HepG2 (cell line): Measurements from ENCODE around the gene ARHGEF1. TPM values are rescaled to one million over a fixed set of nuclear protein-coding genes. Genes with fewer than 3 reads are reported as not detected.
A peak's percentile ranks its signal among the peaks of the same experiment; 100 is the strongest.

Experiments used
- BRD4 ChIP-seq: sonication (generic); formaldehyde crosslinking; IDR thresholded peaks from 2 replicates; pipeline ENCODE4 v1.4.0; 2020; ENCODE audit warnings: missing genetic modification reagents
- ELF1 ChIP-seq: sonication (generic); formaldehyde crosslinking; IDR thresholded peaks from 2 replicates; pipeline ENCODE4 v1.4.0; 2020; ENCODE audit warnings: missing genetic modification reagents
- GFI1 ChIP-seq: sonication (generic); formaldehyde crosslinking; IDR thresholded peaks from 2 replicates; pipeline ENCODE4 v1.5.0; 2020; ENCODE audit warnings: missing genetic modification reagents, mild to moderate bottlenecking, borderline replicate concordance
- HNRNPK ChIP-seq: fragments of 200-400 bp; formaldehyde crosslinking; IDR thresholded peaks from 2 replicates; pipeline ENCODE4 v1.6.1; 2018; ENCODE audit warnings: low read length, low read depth, moderate library complexity, mild to moderate bottlenecking; ENCODE audit not compliant: poor library complexity, severe bottlenecking
- KLF12 ChIP-seq: sonication (generic); formaldehyde crosslinking; IDR thresholded peaks from 2 replicates; pipeline ENCODE4 v1.4.0; 2020; ENCODE audit warnings: missing genetic modification reagents, borderline replicate concordance
- NCOR1 ChIP-seq: fragments of 200-600 bp; sonication (generic); IDR thresholded peaks from 2 replicates; pipeline ENCODE4 v1.7.0; 2017; ENCODE audit warnings: antibody characterized with exemption, low read length, borderline replicate concordance
- PHB2 ChIP-seq: fragments of 450-650 bp; IDR thresholded peaks from 2 replicates; pipeline ENCODE4 v1.6.1; 2018; ENCODE audit not compliant: partially characterized antibody
- RORA ChIP-seq: sonication (generic); formaldehyde crosslinking; IDR thresholded peaks from 2 replicates; pipeline ENCODE4 v1.5.0; 2020; ENCODE audit warnings: mild to moderate bottlenecking, missing genetic modification reagents, moderate library complexity
- SKIL ChIP-seq: sonication (generic); formaldehyde crosslinking; IDR thresholded peaks from 2 replicates; pipeline ENCODE4 v1.8.0; 2022; ENCODE audit warnings: missing genetic modification reagents, mild to moderate bottlenecking, moderate library complexity, borderline replicate concordance
- TEAD3 ChIP-seq: optimal IDR thresholded peaks from 2 replicates; pipeline ENCODE3; 2016; ENCODE audit warnings: borderline replicate concordance
- TEF ChIP-seq: sonication (generic); formaldehyde crosslinking; IDR thresholded peaks from 2 replicates; pipeline ENCODE4 v1.5.0; 2020; ENCODE audit warnings: missing genetic modification reagents
- ZBTB10 ChIP-seq: sonication (generic); formaldehyde crosslinking; IDR thresholded peaks from 2 replicates; pipeline ENCODE4 v1.4.0; 2020; ENCODE audit warnings: missing genetic modification reagents, borderline replicate concordance
- ZFAT ChIP-seq: sonication (generic); formaldehyde crosslinking; conservative IDR thresholded peaks from 2 replicates; pipeline ENCODE4 v1.8.1; 2023; ENCODE audit warnings: missing genetic modification reagents, inconsistent platforms
- ZNF232 ChIP-seq: sonication (generic); formaldehyde crosslinking; IDR thresholded peaks from 2 replicates; pipeline ENCODE4 v1.4.0; 2020; ENCODE audit warnings: missing genetic modification reagents, borderline replicate concordance
- ZNF562 ChIP-seq: sonication (generic); formaldehyde crosslinking; IDR thresholded peaks from 2 replicates; pipeline ENCODE4 v1.8.0; 2022; ENCODE audit warnings: missing genetic modification reagents, borderline replicate concordance
- ZNF687 ChIP-seq: sonication (generic); formaldehyde crosslinking; IDR thresholded peaks from 2 replicates; pipeline ENCODE4 v1.5.1; 2020; ENCODE audit warnings: mild to moderate bottlenecking, missing genetic modification reagents, moderate library complexity
- ZNF878 ChIP-seq: sonication (generic); formaldehyde crosslinking; IDR thresholded peaks from 2 replicates; pipeline ENCODE4 v1.8.1; 2023; ENCODE audit warnings: mild to moderate bottlenecking, missing genetic modification reagents, moderate library complexity
- ZSCAN21 ChIP-seq: sonication (generic); formaldehyde crosslinking; IDR thresholded peaks from 2 replicates; pipeline ENCODE4 v1.8.0; 2022; ENCODE audit warnings: mild to moderate bottlenecking, missing genetic modification reagents, moderate library complexity, borderline replicate concordance
- polyA plus RNA-seq, 8 experiments: library from polyadenylated mRNA; depleted of rRNA in 3 of 8; stranded (reverse) in 7 of 8; unstranded in 1 of 8; fragments of >200 nt; fragmentation: Illumina TruSeq in 4 of 8; extraction: Trizol in 4 of 8; gene quantifications; 2 replicates each; pipeline versions ENCODE4 v1.2.1 to v1.2.3, GENCODE V29; 2011 to 2016; ENCODE audit warnings: low read depth in 4 of 8, missing spikeins in 1 of 8, mixed read lengths in 1 of 8; ENCODE audit not compliant: insufficient read depth in 1 of 8
- total RNA-seq, 5 experiments: library from RNA; depleted of rRNA; stranded (reverse); fragments of >200 nt; fragmentation: Illumina TruSeq; extraction: Trizol; gene quantifications; 2 replicates each; pipeline ENCODE4 v1.2.3, GENCODE V29; 2016; ENCODE audit warnings: low read depth in 1 of 5

ARHGEF1 gene
- total and polyA plus RNA-seq, 2 of the 13 experiments (the other 11 are each of a cell fraction or from before 2014, with no cell fraction given), result 33.7 to 34.7 TPM

- peak; percentile 63 for TF ChIP-seq ZNF687
- peak; percentile 57 for TF ChIP-seq TEAD3 (CRISPR knock-in tag)
- TF ChIP-seq ZFAT, result no peak
- TF ChIP-seq ZNF878 (CRISPR knock-in tag), result no peak
- peak; percentile 55; the same call in 1 of the 2 replicates for TF ChIP-seq NCOR1
- no peak for TF ChIP-seq PHB2
- TF ChIP-seq GFI1 (CRISPR knock-in tag), result peak; percentile 74; the same call in 1 of the 2 replicates
- TF ChIP-seq HNRNPK, result peak; percentile 14
- TF ChIP-seq ELF1 (CRISPR knock-in tag), result peak; percentile 62; the same call in 1 of the 2 replicates
- TF ChIP-seq ZBTB10, result no peak
- 0 out of 2 replicates have a peak, but pooled peaks have one; percentile 24 for TF ChIP-seq SKIL (CRISPR knock-in tag)
- no peak for TF ChIP-seq ZNF562 (CRISPR knock-in tag)
- TF ChIP-seq KLF12 (CRISPR knock-in tag), result peak; percentile 57; the same call in 1 of the 2 replicates
- TF ChIP-seq ZNF232 (CRISPR knock-in tag), result no peak
- no peak for TF ChIP-seq BRD4 (CRISPR knock-in tag)
- no peak for TF ChIP-seq ZSCAN21 (CRISPR knock-in tag)
- TF ChIP-seq RORA (CRISPR knock-in tag), result no peak
- TF ChIP-seq TEF, result no peak
Observed at GRCh38 chr19:41904118-41904870, 21.3 kb downstream of the ARHGEF1 start (continued).
